Measurements from ENCODE around the gene ITGA1. TPM values are rescaled to one million over a fixed set of nuclear protein-coding genes. Genes with fewer than 3 reads are reported as not detected.
"Not testable (repeated sequence)": the region's sequence is repeated elsewhere in the genome, so short reads cannot be mapped to it uniquely, and the experiment has no call there.

The ITGA1 gene
- total and polyA plus RNA-seq, 2 donors: 53.9 to 303 TPM

DNA sequence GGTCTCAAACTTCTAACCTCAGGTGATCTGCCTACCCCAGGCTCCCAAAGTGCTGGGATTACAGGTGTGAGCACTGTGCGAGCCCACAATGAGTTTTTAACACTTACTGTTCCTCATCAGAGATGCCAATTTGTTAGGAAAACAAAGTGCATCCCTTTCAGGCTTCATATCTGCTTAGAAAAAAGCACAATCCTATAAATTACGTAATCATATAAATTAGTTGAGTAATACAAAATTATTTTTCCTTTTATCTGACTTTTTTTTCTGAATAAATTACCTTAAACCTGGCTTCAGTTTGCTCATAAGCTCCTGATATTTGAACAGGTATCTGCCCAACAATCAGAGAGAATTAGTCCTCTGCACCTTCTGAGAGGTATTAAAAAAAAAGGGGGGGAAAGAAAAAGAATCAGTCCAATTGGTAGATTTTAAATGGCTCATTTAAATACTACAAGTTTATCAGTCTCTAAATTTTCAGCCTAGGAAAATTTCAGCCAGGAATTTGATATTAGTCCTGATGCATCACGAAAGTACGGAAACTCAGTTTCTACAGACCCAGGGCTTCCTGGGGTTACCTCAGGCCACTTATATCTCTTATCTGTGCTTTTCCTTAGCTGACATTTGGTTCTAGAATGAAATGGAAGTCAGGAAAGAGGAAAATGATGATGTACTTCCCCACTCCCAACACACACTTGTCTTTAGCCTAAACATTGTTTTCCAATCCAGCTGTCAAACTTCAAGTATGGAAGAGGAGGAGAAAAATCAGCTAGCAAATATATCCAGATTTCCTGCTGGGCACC lies 26.8 kb downstream of the ITGA1 start:
- no peaks in the 10 kb centered on the region for H3K36me3 ChIP-seq (ENCODE audit: insufficient read depth)
- WGBS: 63% methylated on average over 4 of the region's 4 CpGs
- H3K4me3 ChIP-seq (ENCODE audit: low read depth, low read length): no peak overlapping the region
- H3K4me1 ChIP-seq (ENCODE audit: insufficient read depth): no peaks in the 10 kb centered on the region
- no peak for DNase-seq (ENCODE audit: extremely low spot score)
- H3K27ac ChIP-seq (ENCODE audit: low read depth): no peak overlapping the region

DNA sequence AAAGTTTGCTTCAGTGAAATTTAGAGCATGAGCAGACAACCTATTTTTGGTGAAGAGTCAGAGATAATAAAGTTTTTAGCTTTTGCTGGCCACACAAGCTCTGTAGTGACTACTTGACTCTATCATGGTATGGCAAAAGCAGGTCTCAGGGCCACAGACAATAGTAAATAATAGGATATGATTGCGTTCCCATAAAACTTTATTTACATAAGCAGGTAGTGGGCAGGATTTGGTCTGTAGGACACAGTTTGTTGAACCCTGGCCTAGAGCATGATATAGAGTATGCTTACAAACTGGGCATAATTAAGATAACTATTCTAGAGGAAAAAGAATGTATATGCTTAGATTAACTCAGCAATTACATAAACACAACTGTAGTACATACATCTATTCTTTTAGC lies 30.1 kb downstream of the ITGA1 start:
- no peaks in the 10 kb centered on the region for H3K4me1 ChIP-seq (ENCODE audit: insufficient read depth)
- no peak overlapping the region for H3K27ac ChIP-seq (ENCODE audit: low read depth)
- 54% methylated on average over 1 of the region's 1 CpG for WGBS

DNA sequence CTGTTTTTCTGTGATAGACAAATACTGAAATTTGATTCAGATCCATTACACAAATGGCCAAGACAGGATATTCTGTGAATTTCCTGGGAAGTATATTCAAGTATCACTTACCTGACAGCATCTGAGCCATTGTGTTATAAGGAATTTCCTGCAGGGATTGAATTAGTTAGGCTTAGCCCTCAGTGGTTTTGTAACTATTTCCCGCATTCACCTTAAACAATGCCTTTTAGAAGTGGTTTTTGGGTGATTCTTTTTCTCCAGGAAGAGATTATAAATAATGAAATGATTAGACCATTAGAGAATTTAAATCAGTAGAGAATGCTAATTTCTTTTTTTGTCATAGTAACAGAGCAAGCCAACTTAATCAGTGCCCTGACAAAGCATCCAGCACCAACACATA lies 30.6 kb downstream of the ITGA1 start:
- Histone ChIP-seq H3K4me3 (ENCODE audit: low read depth, low read length) (no peak overlapping the region), H3K4me1 (ENCODE audit: insufficient read depth) (no peaks in the 10 kb centered on the region), H3K27ac (ENCODE audit: low read depth) (no peak overlapping the region), H3K36me3 (ENCODE audit: insufficient read depth) (no peaks in the 10 kb centered on the region)
- 84% methylated on average over 1 of the region's 1 CpG for WGBS
- no peak for DNase-seq (ENCODE audit: extremely low spot score)

More for the DNA sequence above, 30.1 kb downstream of the ITGA1 start:
- DNase-seq (ENCODE audit: extremely low spot score): no peak
- no peak overlapping the region for H3K4me3 ChIP-seq (ENCODE audit: low read depth, low read length)
- H3K36me3 ChIP-seq (ENCODE audit: insufficient read depth): no peaks in the 10 kb centered on the region

DNA sequence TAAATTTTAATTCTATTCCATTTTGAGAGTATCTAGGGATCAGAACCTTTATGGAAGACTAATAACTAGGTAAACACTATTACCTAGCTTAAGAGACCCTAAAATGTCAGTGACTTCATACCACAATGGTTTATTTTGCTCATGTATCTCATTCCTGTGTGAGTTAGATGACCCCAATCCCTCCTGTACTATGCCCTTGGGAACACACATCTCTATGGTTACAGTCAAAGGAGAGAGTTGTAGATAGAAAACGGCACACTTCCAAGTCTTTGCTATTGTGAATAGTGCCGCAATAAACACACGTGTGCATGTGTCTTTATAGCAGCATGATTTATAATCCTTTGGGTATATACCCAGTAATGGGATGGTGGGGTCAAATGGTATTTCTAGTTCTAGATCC lies 31.1 kb downstream of the ITGA1 start:
- H3K27ac ChIP-seq (ENCODE audit: low read depth); H3K4me3 ChIP-seq (ENCODE audit: low read depth, low read length); DNase-seq (ENCODE audit: extremely low spot score); H3K36me3 ChIP-seq (ENCODE audit: insufficient read depth); H3K4me1 ChIP-seq (ENCODE audit: insufficient read depth): not testable (repeated sequence)
- WGBS: 77% methylated on average over 3 of the region's 3 CpGs

DNA sequence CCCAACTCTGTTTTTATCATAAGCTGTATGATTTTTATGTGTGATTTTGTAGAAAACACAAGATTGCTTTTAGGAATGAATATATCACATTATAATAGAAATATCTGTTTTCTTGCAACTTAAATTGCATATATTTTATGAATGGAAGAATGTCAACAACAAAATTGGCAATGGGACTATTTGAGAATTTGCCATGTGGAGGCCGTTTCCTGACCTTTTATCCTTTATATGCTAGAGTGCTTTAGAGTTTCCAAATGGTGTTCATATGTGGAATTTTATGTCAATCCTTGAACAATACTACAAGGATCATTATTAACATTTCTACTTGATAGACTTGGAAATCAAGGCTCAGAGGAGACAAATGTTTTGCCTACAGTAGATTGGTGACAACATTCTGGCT lies 34.2 kb downstream of the ITGA1 start:
- DNase-seq (ENCODE audit: extremely low spot score): no peak
- Histone ChIP-seq H3K36me3 (ENCODE audit: insufficient read depth) (no peaks in the 10 kb centered on the region), H3K27ac (ENCODE audit: low read depth) (no peak overlapping the region), H3K4me3 (ENCODE audit: low read depth, low read length) (no peak overlapping the region), H3K4me1 (ENCODE audit: insufficient read depth) (no peaks in the 10 kb centered on the region)
- WGBS: 40% methylated on average over 1 of the region's 1 CpG

DNA sequence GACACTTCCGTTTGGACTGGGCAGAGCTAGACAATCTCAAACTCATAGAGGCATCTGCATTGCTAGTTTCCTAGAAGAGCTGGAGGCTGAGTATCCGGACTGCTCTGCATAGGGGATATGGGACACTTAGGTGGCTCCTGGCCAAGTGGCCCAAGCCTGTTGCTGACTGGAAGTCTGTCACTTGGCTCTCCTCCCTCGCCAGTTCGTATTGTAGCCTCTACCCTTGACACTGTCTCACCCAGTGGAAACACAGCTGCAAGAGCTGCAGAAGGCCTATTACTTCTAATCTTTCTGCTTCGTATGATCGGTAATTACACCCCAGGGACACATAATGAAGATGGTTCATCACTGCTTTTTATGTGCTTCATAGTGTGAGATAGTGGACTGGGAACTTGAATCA lies 34.7 kb downstream of the ITGA1 start:
- DNase-seq (ENCODE audit: extremely low spot score): no peak
- H3K36me3 ChIP-seq (ENCODE audit: insufficient read depth): no peaks in the 10 kb centered on the region
- H3K27ac ChIP-seq (ENCODE audit: low read depth): no peak overlapping the region
- 38% methylated on average over 6 of the region's 6 CpGs for WGBS
- no peak overlapping the region for H3K4me3 ChIP-seq (ENCODE audit: low read depth, low read length)
- H3K4me1 ChIP-seq (ENCODE audit: insufficient read depth): no peaks in the 10 kb centered on the region

DNA sequence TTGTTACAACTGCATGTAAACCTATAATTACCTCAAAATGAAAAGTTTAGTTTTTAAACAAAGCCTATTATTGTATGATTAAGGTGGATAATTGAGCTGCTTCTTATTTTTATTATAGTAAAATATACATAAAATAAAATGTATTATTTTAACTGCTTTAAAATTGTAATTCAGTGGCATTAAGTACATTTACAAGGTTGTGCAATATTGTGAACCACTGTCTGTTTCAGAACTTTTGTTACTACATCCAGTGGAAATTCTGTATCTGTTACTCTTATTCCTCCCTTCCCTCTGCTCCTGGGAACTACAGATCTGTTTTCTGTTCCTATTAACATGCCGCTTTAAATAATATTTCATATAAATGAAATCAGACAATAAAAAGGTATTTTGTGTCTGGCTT lies 37.1 kb downstream of the ITGA1 start:
- Histone ChIP-seq H3K4me3 (ENCODE audit: low read depth, low read length) (no peak overlapping the region), H3K4me1 (ENCODE audit: insufficient read depth) (no peaks in the 10 kb centered on the region), H3K27ac (ENCODE audit: low read depth) (no peak overlapping the region), H3K36me3 (ENCODE audit: insufficient read depth) (no peaks in the 10 kb centered on the region)
- WGBS: 96% methylated on average over 1 of the region's 1 CpG
- no peak for DNase-seq (ENCODE audit: extremely low spot score)

DNA sequence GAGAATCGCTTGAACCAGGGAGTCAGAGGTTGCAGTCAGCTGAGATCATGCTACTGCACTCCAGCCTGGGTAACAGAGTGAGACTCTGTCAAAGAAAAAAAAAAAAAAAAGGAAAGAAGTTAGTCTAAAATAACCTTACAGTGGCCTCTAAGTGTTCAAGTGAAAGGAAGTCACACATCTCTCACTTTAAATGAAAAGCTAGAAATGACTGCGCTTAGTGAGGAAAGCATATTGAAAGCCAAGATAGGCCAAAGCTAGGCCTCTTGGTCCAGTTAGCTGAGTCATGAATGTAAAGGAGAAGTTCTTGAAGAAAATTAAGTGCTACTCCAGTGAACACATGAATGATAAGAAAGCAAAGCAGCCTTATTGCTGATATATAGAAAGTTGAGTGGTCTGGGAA lies 38.1 kb downstream of the ITGA1 start:
- H3K27ac ChIP-seq (ENCODE audit: low read depth): no peak overlapping the region
- DNase-seq (ENCODE audit: extremely low spot score): no peak
- WGBS: 93% methylated on average over 2 of the region's 2 CpGs
- H3K4me3 ChIP-seq (ENCODE audit: low read depth, low read length): no peak overlapping the region
- no peaks in the 10 kb centered on the region for H3K4me1 ChIP-seq (ENCODE audit: insufficient read depth)
- no peaks in the 10 kb centered on the region for H3K36me3 ChIP-seq (ENCODE audit: insufficient read depth)

DNA sequence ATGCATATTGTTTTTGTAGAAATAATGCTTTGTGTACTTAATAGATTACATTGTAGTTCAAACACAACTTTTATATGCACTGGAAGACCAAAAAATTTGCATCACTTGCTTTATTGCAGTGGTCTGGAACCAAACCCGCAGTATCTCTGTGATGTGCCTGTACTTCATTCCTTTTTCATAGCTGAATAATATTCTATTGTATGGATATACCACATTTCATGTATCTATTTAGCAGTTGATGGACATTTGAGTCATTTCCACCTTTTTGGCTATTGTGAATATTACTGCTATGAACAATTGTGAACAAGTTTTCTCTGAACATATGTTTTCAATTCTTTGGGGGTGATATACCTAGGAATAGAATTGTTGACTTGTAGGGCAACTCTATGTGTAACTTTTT lies 40.1 kb downstream of the ITGA1 start:
- Histone ChIP-seq H3K4me1 (ENCODE audit: insufficient read depth) (no peaks in the 10 kb centered on the region), H3K27ac (ENCODE audit: low read depth) (no peak overlapping the region), H3K36me3 (ENCODE audit: insufficient read depth) (no peaks in the 10 kb centered on the region), H3K4me3 (ENCODE audit: low read depth, low read length) (no peak overlapping the region)
- 98% methylated on average over 1 of the region's 1 CpG for WGBS
- no peak for DNase-seq (ENCODE audit: extremely low spot score)

DNA sequence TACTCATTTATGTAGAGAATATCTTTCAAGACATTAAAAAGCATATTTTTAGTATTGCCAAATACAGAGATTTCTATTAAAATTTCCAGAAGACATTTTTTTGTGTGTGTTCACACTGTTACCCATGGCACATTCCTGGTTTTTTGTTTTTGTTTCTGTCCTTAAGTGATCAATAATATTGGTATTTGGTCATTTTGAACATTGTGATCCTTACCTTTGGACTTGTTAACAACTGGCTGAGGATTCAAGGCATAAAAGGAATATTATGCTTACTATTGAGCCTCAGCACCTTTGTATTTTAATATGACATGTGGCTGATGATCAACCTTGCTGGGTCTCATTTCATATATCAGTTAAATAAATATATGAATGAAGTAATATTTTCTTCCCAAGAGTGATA lies 41.9 kb downstream of the ITGA1 start:
- Histone ChIP-seq H3K27ac (ENCODE audit: low read depth) (no peak overlapping the region), H3K4me1 (ENCODE audit: insufficient read depth) (no peaks in the 10 kb centered on the region), H3K36me3 (ENCODE audit: insufficient read depth) (no peaks in the 10 kb centered on the region), H3K4me3 (ENCODE audit: low read depth, low read length) (no peak overlapping the region)
- no peak for DNase-seq (ENCODE audit: extremely low spot score)

DNA sequence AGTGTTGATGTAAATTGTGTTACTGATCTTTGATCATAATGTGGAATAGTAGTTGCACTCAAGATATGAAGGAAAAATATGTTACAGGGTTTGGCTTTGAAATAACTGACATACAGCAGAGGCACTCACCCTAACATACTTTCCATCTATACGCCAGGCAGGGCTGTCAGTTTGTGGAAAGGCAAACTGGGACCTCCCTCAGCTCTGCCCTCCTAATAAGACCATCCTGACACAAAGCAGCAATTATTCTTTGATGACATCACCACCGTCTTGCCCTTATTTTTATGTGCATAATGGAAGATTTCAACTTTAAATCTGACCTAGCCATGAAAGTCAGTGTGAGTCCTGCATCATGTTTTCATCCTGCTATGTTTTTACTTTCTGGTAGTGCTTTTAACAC lies 42.9 kb downstream of the ITGA1 start:
- 43% methylated on average over 2 of the region's 2 CpGs for WGBS
- no peaks in the 10 kb centered on the region for H3K36me3 ChIP-seq (ENCODE audit: insufficient read depth)
- no peaks in the 10 kb centered on the region for H3K4me1 ChIP-seq (ENCODE audit: insufficient read depth)
- DNase-seq (ENCODE audit: extremely low spot score): no peak
- H3K27ac ChIP-seq (ENCODE audit: low read depth): no peak overlapping the region
- H3K4me3 ChIP-seq (ENCODE audit: low read depth, low read length): no peak overlapping the region

DNA sequence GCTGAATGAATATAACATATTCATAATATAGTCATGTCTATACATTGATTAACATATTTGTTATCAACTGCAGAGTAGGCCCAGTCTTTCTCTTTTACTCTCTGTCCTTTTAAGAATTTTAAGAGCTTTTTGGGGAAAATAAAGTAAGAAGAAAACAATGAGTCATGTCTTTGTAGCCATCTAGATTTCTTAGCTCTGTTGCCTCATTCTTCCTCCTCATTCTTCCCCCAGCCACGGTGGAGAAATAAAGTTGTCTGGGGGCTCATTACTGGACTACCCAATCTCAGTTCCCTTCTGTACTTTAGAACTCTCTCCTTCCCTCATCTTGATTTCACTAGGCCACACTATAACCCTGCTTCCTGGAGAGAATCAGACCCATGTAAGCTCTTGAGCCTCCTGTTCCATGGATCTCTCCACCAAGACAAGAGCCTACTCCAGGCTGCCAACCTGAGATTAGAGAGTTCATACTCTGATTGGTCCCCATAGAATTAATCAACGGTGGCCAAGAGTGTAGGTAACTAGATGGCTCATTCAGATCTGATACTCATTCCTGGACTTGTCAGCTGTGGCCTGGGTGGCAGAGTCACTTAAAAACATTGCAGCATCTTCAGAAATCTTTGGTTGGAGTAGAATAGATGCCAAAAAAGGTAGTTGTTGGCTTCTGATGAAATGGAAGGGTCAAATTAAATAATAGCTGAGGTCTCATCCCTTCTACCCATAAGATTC lies 44.2 kb downstream of the ITGA1 start:
- H3K4me1 ChIP-seq (ENCODE audit: insufficient read depth): no peaks in the 10 kb centered on the region
- no peak overlapping the region for H3K27ac ChIP-seq (ENCODE audit: low read depth)
- 86% methylated on average over 2 of the region's 2 CpGs for WGBS
- no peak for DNase-seq (ENCODE audit: extremely low spot score)
- no peaks in the 10 kb centered on the region for H3K36me3 ChIP-seq (ENCODE audit: insufficient read depth)
- H3K4me3 ChIP-seq (ENCODE audit: low read depth, low read length): no peak overlapping the region

DNA sequence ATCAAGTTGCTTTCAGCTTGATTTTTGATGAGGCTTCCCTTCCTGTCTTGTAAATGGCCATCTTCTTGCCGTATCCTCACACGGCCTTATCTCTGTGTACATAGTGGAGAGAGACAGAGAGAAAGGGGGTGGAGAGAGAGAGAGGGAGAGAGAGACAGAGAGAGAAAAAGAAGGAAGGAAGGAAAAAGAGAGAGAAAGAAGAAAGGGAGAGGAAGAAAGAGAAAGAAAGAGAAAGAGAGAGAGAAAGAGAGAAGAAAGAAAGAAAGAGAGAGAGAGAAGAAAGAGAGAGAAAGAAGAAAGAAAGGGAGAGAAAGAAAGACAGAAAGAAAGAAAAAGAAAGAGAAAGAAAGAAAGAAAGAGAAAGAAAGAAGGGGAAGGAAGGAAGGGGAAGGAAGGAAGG lies 46.6 kb downstream of the ITGA1 start:
- H3K4me3 ChIP-seq (ENCODE audit: low read depth, low read length): no peak overlapping the region
- no peaks in the 10 kb centered on the region for H3K4me1 ChIP-seq (ENCODE audit: insufficient read depth)
- H3K36me3 ChIP-seq (ENCODE audit: insufficient read depth): no peaks in the 10 kb centered on the region
- 85% methylated on average over 2 of the region's 2 CpGs for WGBS
- no peak for DNase-seq (ENCODE audit: extremely low spot score)
- no peak overlapping the region for H3K27ac ChIP-seq (ENCODE audit: low read depth)

DNA sequence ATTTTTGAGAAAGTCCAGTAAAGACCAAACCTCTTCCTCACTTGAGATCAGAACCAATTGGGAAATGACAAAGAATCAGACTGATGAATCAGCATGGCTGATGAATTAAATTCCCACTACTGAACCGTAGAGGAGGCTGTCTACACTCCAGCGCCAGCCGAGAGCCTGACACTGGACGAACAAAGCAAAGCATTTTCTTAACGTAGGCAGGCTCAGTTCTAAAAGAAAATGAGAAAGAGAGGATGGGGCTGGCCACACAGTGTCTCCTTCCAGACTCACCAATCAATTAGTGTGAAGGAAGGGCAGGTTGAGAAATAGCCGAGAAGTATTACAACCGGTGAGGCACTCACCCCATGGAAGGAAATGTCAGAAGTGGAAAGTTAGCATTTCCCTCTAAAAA lies 49.4 kb downstream of the ITGA1 start:
- no peak for DNase-seq (ENCODE audit: extremely low spot score)
- Histone ChIP-seq H3K36me3 (ENCODE audit: insufficient read depth) (no peaks in the 10 kb centered on the region), H3K27ac (ENCODE audit: low read depth) (peak overlapping the region; percentile 5), H3K4me3 (ENCODE audit: low read depth, low read length) (no peak overlapping the region), H3K4me1 (ENCODE audit: insufficient read depth) (peaks cover 2% of the 10 kb centered on the region)
- WGBS: 53% methylated on average over 7 of the region's 7 CpGs
